B cell (primary cell): ENCODE measurements around the gene SKIC8. TPM values are rescaled to one million over a fixed set of nuclear protein-coding genes. Genes with fewer than 3 reads are reported as not detected.

Source experiments
- ATAC-seq: fragments of 200-7000 bp; cut with Tn5 transposase; one replicate; pipeline ENCODE4 v1.10.0; 2021; ENCODE audit warnings: low read depth, mild to moderate bottlenecking, moderate number of reproducible peaks, moderate library complexity
- CTCF ChIA-PET: fragments of 350-600 bp; sonication (Branson Sonifier 250); formaldehyde crosslinking; loops from one replicate; lab custom pipeline; 2021; ENCODE audit warnings: antibody characterized with exemption, inconsistent platforms; lab: Charles Lee
- POLR2A ChIA-PET: fragments of 350-600 bp; sonication (Branson Sonifier 250); formaldehyde crosslinking; loops from one replicate; lab custom pipeline; 2021; ENCODE audit warnings: antibody characterized with exemption; lab: Charles Lee
- DNase-seq: peaks from one replicate; pipeline ENCODE4 v3.0.0; 2013
- H2AFZ ChIP-seq: 2 replicates; pipeline ENCODE4 v1.6.1; 2012; ENCODE audit warnings: mild to moderate bottlenecking, low read depth, low read length; ENCODE audit not compliant: insufficient read depth, poor library complexity, severe bottlenecking
- H3K27ac ChIP-seq, 2 donors: 1 replicate in 1 of 2; 2 replicates in 1 of 2; pipeline ENCODE4 v1.5.1; 2012 to 2013; ENCODE audit warnings: low read length in 2 of 2, mild to moderate bottlenecking in 2 of 2, moderate library complexity in 1 of 2
- H3K27me3 ChIP-seq, 4 experiments: fragments of 200-600 bp in 1 of 4; sonication (generic) in 1 of 4; replicated peaks in 1 of 4; 1 replicate in 2 of 4; 2 replicates in 2 of 4; pipeline versions ENCODE4 v1.6.1 to v1.7.0; 2013 to 2016; ENCODE audit warnings: low read length in 3 of 4, mild to moderate bottlenecking in 2 of 4, mixed read lengths in 1 of 4, moderate library complexity in 1 of 4; ENCODE audit not compliant: insufficient read depth in 4 of 4, control insufficient read depth in 3 of 4; ENCODE audit errors: control extremely low read depth in 1 of 4
- H3K36me3 ChIP-seq, 2 experiments: replicated peaks in 1 of 2; 1 replicate in 1 of 2; 2 replicates in 1 of 2; pipeline versions ENCODE4 v1.6.1 to v1.7.1; 2013; ENCODE audit warnings: low read length in 1 of 2; ENCODE audit not compliant: insufficient read depth in 2 of 2, control insufficient read depth in 1 of 2; ENCODE audit errors: control extremely low read depth in 1 of 2, extremely low read depth in 1 of 2
- H3K4me1 ChIP-seq, 2 donors: fragments of 200-600 bp in 1 of 2; sonication (generic) in 1 of 2; 1 replicate in 1 of 2; 2 replicates in 1 of 2; pipeline versions ENCODE4 v1.5.1 to v1.6.1; 2013 to 2017; ENCODE audit warnings: low read length in 2 of 2; ENCODE audit not compliant: control insufficient read depth in 2 of 2, insufficient read depth in 2 of 2
- H3K4me2 ChIP-seq: replicated peaks from 2 replicates; pipeline ENCODE3; 2012; ENCODE audit warnings: mild to moderate bottlenecking, low read depth, low read length; ENCODE audit not compliant: poor library complexity, severe bottlenecking
- H3K4me3 ChIP-seq, 5 experiments: fragments of 200-600 bp in 1 of 5; sonication (generic) in 1 of 5; 1 replicate in 3 of 5; 2 replicates in 2 of 5; pipeline versions ENCODE4 v1.5.1 to v1.7.0; 2011 to 2016; ENCODE audit warnings: low read length in 4 of 5, mild to moderate bottlenecking in 4 of 5, low read depth in 2 of 5, control low read depth in 1 of 5, moderate library complexity in 1 of 5; ENCODE audit not compliant: insufficient read depth in 1 of 5; ENCODE audit errors: control extremely low read depth in 1 of 5, extremely low read depth in 1 of 5
- H3K79me2 ChIP-seq: fragments of 200-600 bp; sonication (generic); one replicate; pipeline ENCODE4 v1.6.0; 2016; ENCODE audit warnings: low read length; ENCODE audit not compliant: control insufficient read depth, insufficient read depth
- H3K9ac ChIP-seq: fragments of 200-600 bp; sonication (generic); 2 replicates; pipeline ENCODE4 v1.6.1; 2017; ENCODE audit warnings: mild to moderate bottlenecking, low read length, moderate library complexity
- H3K9me3 ChIP-seq, 3 donors: one replicate each; pipeline versions ENCODE4 v1.6.1 to v1.7.1; 2013; ENCODE audit warnings: low read length in 2 of 3; ENCODE audit not compliant: control insufficient read depth in 2 of 3, insufficient read depth in 1 of 3; ENCODE audit errors: control extremely low read depth in 1 of 3
- H4K20me1 ChIP-seq: 2 replicates; pipeline ENCODE4 v1.6.0; 2012; ENCODE audit warnings: mild to moderate bottlenecking, low read length; ENCODE audit not compliant: insufficient read depth, control insufficient read depth, poor library complexity, severe bottlenecking
- H3K27ac Mint-ChIP-seq: one replicate; pipeline ENCODE4 v1.8.0; 2021; ENCODE audit warnings: mixed read lengths
- H3K27me3 Mint-ChIP-seq: one replicate; pipeline ENCODE4 v1.8.0; 2021; ENCODE audit warnings: mixed read lengths
- H3K4me1 Mint-ChIP-seq: one replicate; pipeline ENCODE4 v1.8.0; 2021; ENCODE audit warnings: mixed read lengths
- H3K4me3 Mint-ChIP-seq: one replicate; pipeline ENCODE4 v1.8.0; 2021; ENCODE audit warnings: mixed read lengths
- H3K9me3 Mint-ChIP-seq: one replicate; pipeline ENCODE4 v1.8.0; 2022; ENCODE audit warnings: mixed read lengths; ENCODE audit not compliant: insufficient read depth
- CTCF ChIP-seq: fragments of 200-600 bp; IDR thresholded peaks from one replicate; pipeline ENCODE4 v1.8.0; 2022; ENCODE audit warnings: antibody characterized with exemption, mild to moderate bottlenecking
- EZH2 ChIP-seq: IDR thresholded peaks from 2 replicates; pipeline ENCODE4 v1.6.1; 2012; ENCODE audit warnings: borderline replicate concordance, low read depth, mild to moderate bottlenecking, moderate library complexity, low read length; ENCODE audit not compliant: insufficient read depth, poor library complexity, severe bottlenecking
- WGBS: methylation state at CpG from one replicate; pipeline ENCODE4 v1.1.5; 2013; ENCODE audit warnings: missing lambda C conversion rate; ENCODE audit not compliant: insufficient coverage; 5-methylcytosine and 5-hydroxymethylcytosine counted together
- intact Hi-C: fragments of 100-400 bp; cut with micrococcal nuclease; formaldehyde crosslinking; loops from one replicate; pipeline ENCODE4 v1.10.0; 2022
- polyA plus RNA-seq: library from polyadenylated mRNA; depleted of rRNA; stranded (reverse); fragments of >200 nt; gene quantifications from 2 replicates; pipeline ENCODE4 v1.2.3, GENCODE V29; 2012
- total RNA-seq, 2 donors: library from RNA; stranded (reverse); fragments of 120-200 nt in 1 of 2; gene quantifications; 1 replicate in 1 of 2; 2 replicates in 1 of 2; pipeline versions ENCODE4 v1.2.3 to v1.2.4, GENCODE V29; 2013 to 2022

Gene SKIC8
- total and polyA plus RNA-seq, 2 donors (not counting 1 experiment from before 2014, with no cell fraction given), result 31.9 to 40.2 TPM

GRCh38 chr15:78335985-78336384 lies 36.6 kb upstream of the SKIC8 start:
- no peak overlapping the region for H3K27ac ChIP-seq
- no peaks in the 10 kb centered on the region for H3K9me3 Mint-ChIP-seq
- no peak overlapping the region for H3K27ac Mint-ChIP-seq
- intact Hi-C loops, result no loop called here
- ChIA-PET CTCF (no interaction called here), POLR2A (no interaction called here)
- no peaks in the 10 kb centered on the region for H3K36me3 ChIP-seq
- WGBS, result 96% methylated on average over 4 of the region's 4 CpGs
- H3K9ac ChIP-seq, result no peak overlapping the region
- H2AFZ ChIP-seq, result no peak overlapping the region
- H3K4me2 ChIP-seq, result no peak overlapping the region
- H3K9me3 ChIP-seq, result no peaks in the 10 kb centered on the region
- no peaks in the 10 kb centered on the region for H4K20me1 ChIP-seq
- TF ChIP-seq CTCF (no peak), EZH2 (no peak)
- DNase-seq (no peak), ATAC-seq (no peak)
- no peaks in the 10 kb centered on the region for H3K79me2 ChIP-seq
- H3K4me3 ChIP-seq, result no peak overlapping the region
- H3K4me3 Mint-ChIP-seq, result no peak overlapping the region
- peaks cover 0 to 25% (median 8%) of the 10 kb centered on the region in 4 experiments for H3K27me3 ChIP-seq
- peaks cover 4 to 7% of the 10 kb centered on the region in 2 donors for H3K4me1 ChIP-seq
- H3K27me3 Mint-ChIP-seq, result peaks cover 28% of the 10 kb centered on the region
- H3K4me1 Mint-ChIP-seq, result peaks cover 8% of the 10 kb centered on the region

GRCh38 chr15:78334845-78335244 lies 35.4 kb upstream of the SKIC8 start:
- peaks cover 6% of the 10 kb centered on the region for H3K4me1 Mint-ChIP-seq
- Histone ChIP-seq H3K4me1 (no peaks in the 10 kb centered on the region), H3K4me2 (no peak overlapping the region), H3K79me2 (no peaks in the 10 kb centered on the region), H4K20me1 (no peaks in the 10 kb centered on the region), H3K27ac (no peak overlapping the region), H3K27me3 (peaks cover 0 to 15% (median 5%) of the 10 kb centered on the region in 4 experiments), H3K9me3 (no peaks in the 10 kb centered on the region), H3K9ac (no peak overlapping the region), H2AFZ (no peak overlapping the region), H3K4me3 (no peak overlapping the region), H3K36me3 (no peaks in the 10 kb centered on the region)
- POLR2A ChIA-PET, result no interaction called here
- no peak overlapping the region for H3K4me3 Mint-ChIP-seq
- H3K9me3 Mint-ChIP-seq, result no peaks in the 10 kb centered on the region
- WGBS, result 100% methylated on average over 2 of the region's 3 CpGs
- H3K27ac Mint-ChIP-seq, result no peak overlapping the region
- ATAC-seq, result no peak
- no peak for DNase-seq
- H3K27me3 Mint-ChIP-seq, result peaks cover 22% of the 10 kb centered on the region
- intact Hi-C loops, result no loop called here
- CTCF ChIA-PET, result no interaction called here
- no peak for TF ChIP-seq EZH2
- TF ChIP-seq CTCF, result no peak
